GM12864 (cell line): ENCODE measurements around the gene NELFB.

Source experiments
- DNase-seq: peaks from one replicate; pipeline ENCODE4 v3.0.0-alpha.2; 2011; ENCODE audit warnings: low read depth
- H3K4me3 ChIP-seq: 2 replicates; pipeline ENCODE4 v1.5.1; 2011; ENCODE audit warnings: mild to moderate bottlenecking, low read depth, low read length, control low read depth
- CTCF ChIP-seq: IDR thresholded peaks from 2 replicates; pipeline ENCODE4 v1.5.1; 2011; ENCODE audit warnings: low read depth, mild to moderate bottlenecking, moderate library complexity, low read length, control low read depth, inconsistent platforms; ENCODE audit errors: missing control alignments

NELFB gene

GRCh38 chr9:137301081-137301947, 46.2 kb downstream of the NELFB start:
- TF ChIP-seq CTCF, result no peak
- no peak for DNase-seq

GRCh38 chr9:137302118-137302448, 47.0 kb downstream of the NELFB start, which contains the start of gene NRARP:
NRARP (minus strand) TSS chr9:137302271; CDS start chr9:137301928, 343 bp downstream.
- no peak for DNase-seq
- peak within 1 kb of the TSS; percentile 53 for H3K4me3 ChIP-seq
- no peak for TF ChIP-seq CTCF

More at GRCh38 chr9:137301081-137301947, 46.2 kb downstream of the NELFB start:
- peak overlapping the region; percentile 50 for H3K4me3 ChIP-seq

DNA sequence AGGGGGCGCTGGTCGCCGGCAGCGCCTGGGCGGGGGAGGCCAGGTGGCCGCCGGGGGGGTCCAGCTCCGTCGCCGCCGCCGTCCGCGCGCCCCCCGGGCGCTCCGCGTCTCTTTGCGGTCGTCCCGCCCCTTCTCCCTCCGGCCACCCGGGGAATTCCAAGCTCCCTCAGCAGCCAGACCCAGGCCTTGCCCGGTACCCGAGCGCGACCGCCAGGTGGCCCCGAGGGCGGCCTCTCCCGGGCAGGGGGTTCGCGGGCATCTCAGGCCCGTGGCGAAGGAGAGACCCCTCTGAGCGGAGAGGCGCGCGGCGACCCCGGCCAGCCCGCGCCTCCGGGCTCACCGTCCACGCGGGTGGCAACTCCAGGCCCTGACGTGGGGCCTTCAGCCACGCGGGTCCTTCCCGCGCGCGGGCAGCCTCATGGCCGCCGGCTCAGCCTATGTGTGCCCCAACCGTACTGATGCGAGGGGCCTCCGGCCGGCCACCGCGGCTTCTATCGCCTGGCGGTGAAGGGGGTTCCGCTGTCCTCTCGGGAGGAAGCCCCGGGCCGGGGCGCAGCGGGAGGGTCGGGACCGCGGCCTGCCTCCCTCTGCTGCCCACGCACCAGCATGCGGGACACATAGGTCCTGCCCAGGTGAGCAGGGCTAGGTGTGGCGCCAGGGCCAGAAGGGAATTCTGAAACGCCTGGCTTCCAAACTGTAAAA, 47.5 kb downstream of the NELFB start:
- peak; percentile 60 for TF ChIP-seq CTCF
- H3K4me3 ChIP-seq, result peak overlapping the region; percentile 53
- no peak for DNase-seq

- H3K4me3 ChIP-seq, result no peak overlapping the region
- TF ChIP-seq CTCF, result no peak
- no peak for DNase-seq
These were observed 48.2 kb downstream of the NELFB start for GRCh38 chr9:137303151-137303892.

GRCh38 chr9:137303893-137304382, 48.8 kb downstream of the NELFB start:
- no peak for DNase-seq
- TF ChIP-seq CTCF, result no peak
- no peak overlapping the region for H3K4me3 ChIP-seq

DNA sequence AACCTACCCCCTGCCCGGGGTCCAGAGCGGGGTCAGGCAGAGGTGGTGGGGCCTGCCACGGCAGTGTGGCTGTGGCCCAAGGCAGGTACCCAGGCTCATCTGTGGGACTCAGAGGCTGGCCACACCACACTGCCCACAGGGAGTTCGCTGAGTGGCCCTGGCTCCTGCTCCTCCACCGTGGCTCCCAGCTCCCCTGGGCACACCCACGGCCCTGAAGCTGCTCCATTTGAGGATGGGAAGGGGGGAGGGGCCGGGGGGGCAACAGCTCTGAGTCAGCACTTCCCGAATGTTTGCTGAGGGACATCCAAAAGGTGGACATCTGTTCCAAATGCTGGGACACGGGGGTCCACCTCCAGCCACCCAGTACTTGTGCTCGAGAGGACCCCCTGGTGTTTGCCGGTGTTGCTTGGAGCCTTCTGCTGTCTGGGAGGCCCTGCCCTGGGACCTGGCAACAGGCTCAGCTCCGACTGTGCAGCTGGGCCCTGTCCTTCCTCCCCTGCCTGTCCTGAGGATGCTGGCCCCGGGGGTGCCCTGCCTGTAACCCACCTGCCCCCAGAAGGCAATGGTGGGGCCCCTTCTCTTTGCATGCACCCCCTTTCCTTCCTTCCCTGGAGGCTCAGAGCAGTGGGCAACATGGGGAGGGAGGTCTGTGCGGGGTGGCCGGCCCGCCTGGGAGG, 49.4 kb downstream of the NELFB start:
- DNase-seq, result no peak
- peak; percentile 33 for TF ChIP-seq CTCF
- no peak overlapping the region for H3K4me3 ChIP-seq
